IMR-90 (cell line): ENCODE measurements around the gene AFM. TPM values are rescaled to one million over a fixed set of nuclear protein-coding genes. Genes with fewer than 3 reads are reported as not detected.

ENCODE experiments used
- ATAC-seq: fragments of 200-7000 bp; cut with Tn5 transposase; 2 replicates; pipeline ENCODE4 v1.9.1; 2020; ENCODE audit warnings: low read depth, mild to moderate bottlenecking, moderate library complexity
- BruUV-seq: library from RNA; stranded (reverse); fragments of 400-500 nt; replicated peaks from 2 replicates; lab custom pipeline; 2021; lab: Mats Ljungman, UMichigan
- CTCF ChIA-PET: fragments of 300-600 bp; formaldehyde crosslinking; extraction: SDS; loops from one replicate; lab custom pipeline; 2021; ENCODE audit warnings: antibody characterized with exemption; lab: Yijun Ruan, JAX
- POLR2A ChIA-PET: fragments of 300-600 bp; sonication (Branson Sonifier 250); formaldehyde crosslinking; loops from one replicate; lab custom pipeline; 2022; ENCODE audit warnings: antibody characterized with exemption; ENCODE audit not compliant: unreplicated experiment; lab: Charles Lee
- DNase-seq: peaks from one replicate; pipeline ENCODE4 v3.0.0; 2013
- H2AFZ ChIP-seq: replicated peaks from 2 replicates; pipeline ENCODE3; 2013; ENCODE audit warnings: low read length, mild to moderate bottlenecking; ENCODE audit not compliant: poor library complexity
- H2AK5ac ChIP-seq: 2 replicates; pipeline ENCODE4 v1.6.1; 2013; ENCODE audit warnings: low read depth, low read length, inconsistent platforms
- H2AK9ac ChIP-seq: replicated peaks from 2 replicates; pipeline ENCODE3; 2013; ENCODE audit warnings: mild to moderate bottlenecking, low read depth, low read length, moderate library complexity; ENCODE audit not compliant: poor library complexity
- H2BK120ac ChIP-seq: 2 replicates; pipeline ENCODE4 v1.6.1; 2013; ENCODE audit warnings: low read depth, low read length, inconsistent platforms
- H2BK15ac ChIP-seq: 3 replicates; pipeline ENCODE4 v1.6.1; 2013; ENCODE audit warnings: low read depth, low read length, inconsistent platforms
- H2BK20ac ChIP-seq: 2 replicates; pipeline ENCODE4 v1.6.1; 2013; ENCODE audit warnings: low read depth, mild to moderate bottlenecking, inconsistent platforms, low read length, moderate library complexity
- H2BK5ac ChIP-seq: 2 replicates; pipeline ENCODE4 v1.6.1; 2013; ENCODE audit warnings: mild to moderate bottlenecking, low read depth, low read length, inconsistent platforms; ENCODE audit not compliant: poor library complexity, severe bottlenecking
- H3K14ac ChIP-seq: replicated peaks from 2 replicates; pipeline ENCODE4 v1.6.1; 2013; ENCODE audit warnings: low read depth, low read length, inconsistent platforms
- H3K18ac ChIP-seq: 2 replicates; pipeline ENCODE4 v1.6.1; 2013; ENCODE audit warnings: low read depth, low read length, control low read depth
- H3K23ac ChIP-seq: 2 replicates; pipeline ENCODE4 v1.6.1; 2013; ENCODE audit warnings: low read depth, low read length, inconsistent platforms
- H3K27ac ChIP-seq: 2 replicates; pipeline ENCODE4 v1.5.1; 2013; ENCODE audit warnings: mild to moderate bottlenecking, control low read depth, low read length; ENCODE audit not compliant: insufficient read depth
- H3K27me3 ChIP-seq: 2 replicates; pipeline ENCODE4 v1.6.1; 2013; ENCODE audit warnings: low read length; ENCODE audit not compliant: control insufficient read depth, insufficient read depth
- H3K36me3 ChIP-seq: 2 replicates; pipeline ENCODE4 v1.6.1; 2013; ENCODE audit warnings: low read length, mixed read lengths; ENCODE audit not compliant: control insufficient read depth, insufficient read depth
- H3K4ac ChIP-seq: 2 replicates; pipeline ENCODE4 v1.6.1; 2013; ENCODE audit warnings: low read depth, low read length, inconsistent platforms
- H3K4me1 ChIP-seq: 2 replicates; pipeline ENCODE4 v1.6.1; 2013; ENCODE audit warnings: low read length, mixed read lengths; ENCODE audit not compliant: control insufficient read depth, insufficient read depth
- H3K4me2 ChIP-seq: 2 replicates; pipeline ENCODE4 v1.6.1; 2013; ENCODE audit warnings: low read depth, mild to moderate bottlenecking, control low read depth, low read length, moderate library complexity
- H3K4me3 ChIP-seq: 2 replicates; pipeline ENCODE4 v1.5.1; 2013; ENCODE audit warnings: low read depth, mild to moderate bottlenecking, control low read depth, low read length, moderate library complexity; ENCODE audit not compliant: insufficient read depth
- H3K56ac ChIP-seq: 2 replicates; pipeline ENCODE4 v1.6.1; 2013; ENCODE audit warnings: low read length, inconsistent platforms; ENCODE audit not compliant: insufficient read depth; ENCODE audit errors: extremely low read depth
- H3K79me1 ChIP-seq, 2 experiments: 2 replicates each; pipeline ENCODE4 v1.6.1; 2013; ENCODE audit warnings: low read length in 2 of 2, inconsistent platforms in 1 of 2, low read depth in 1 of 2
- H3K9ac ChIP-seq: 2 replicates; pipeline ENCODE4 v1.6.1; 2013; ENCODE audit warnings: low read depth, low read length, control low read depth
- H3K9me1 ChIP-seq: 2 replicates; pipeline ENCODE4 v1.6.1; 2013; ENCODE audit warnings: low read length, inconsistent platforms; ENCODE audit not compliant: insufficient read depth
- H3K9me3 ChIP-seq: 2 replicates; pipeline ENCODE4 v1.6.1; 2013; ENCODE audit warnings: low read length; ENCODE audit not compliant: control insufficient read depth, insufficient read depth
- H4K20me1 ChIP-seq: 2 replicates; pipeline ENCODE4 v1.6.1; 2013; ENCODE audit warnings: low read length, inconsistent platforms; ENCODE audit not compliant: insufficient read depth
- H4K5ac ChIP-seq: 2 replicates; pipeline ENCODE4 v1.6.1; 2013; ENCODE audit warnings: mild to moderate bottlenecking, low read depth, low read length, control low read depth
- H4K8ac ChIP-seq, 2 experiments: 2 replicates each; pipeline ENCODE4 v1.6.1; 2013; ENCODE audit warnings: low read depth in 2 of 2, low read length in 2 of 2, control low read depth in 1 of 2, inconsistent platforms in 1 of 2
- H4K91ac ChIP-seq: 2 replicates; pipeline ENCODE4 v1.6.1; 2013; ENCODE audit warnings: low read depth, low read length, inconsistent platforms; ENCODE audit not compliant: insufficient read depth
- CEBPB ChIP-seq: IDR thresholded peaks from 2 replicates; pipeline ENCODE4 v1.6.1; 2012; ENCODE audit warnings: low read depth, low read length, improper control_type of control experiment
- CHD1 ChIP-seq: IDR thresholded peaks from 2 replicates; pipeline ENCODE4 v1.6.1; 2012; ENCODE audit warnings: low read depth, low read length, improper control_type of control experiment
- ELK1 ChIP-seq: fragments of 150-350 bp; IDR thresholded peaks from 2 replicates; pipeline ENCODE4 v1.6.1; 2016; ENCODE audit warnings: low read depth, mild to moderate bottlenecking, low read length, moderate library complexity, borderline replicate concordance
- FOS ChIP-seq: fragments of 150-350 bp; IDR thresholded peaks from 2 replicates; pipeline ENCODE4 v1.6.1; 2016; ENCODE audit warnings: low read depth, low read length
- MAZ ChIP-seq: IDR thresholded peaks from 2 replicates; pipeline ENCODE4 v1.6.1; 2012; ENCODE audit warnings: low read depth, mild to moderate bottlenecking, low read length, improper control_type of control experiment, moderate library complexity, borderline replicate concordance
- POLR2A ChIP-seq: IDR thresholded peaks from 2 replicates; pipeline ENCODE4 v1.6.1; 2012; ENCODE audit warnings: mild to moderate bottlenecking, low read depth, low read length
- SMC3 ChIP-seq: fragments of 150-350 bp; IDR thresholded peaks from 2 replicates; pipeline ENCODE4 v1.6.1; 2016; ENCODE audit warnings: low read depth, mild to moderate bottlenecking, antibody characterized with exemption, low read length, moderate library complexity
- WGBS, 2 experiments: methylation state at CpG; one replicate each; pipeline versions ENCODE4 v1.1.5 to v1.1.7; 2013; ENCODE audit warnings: missing lambda C conversion rate in 2 of 2; ENCODE audit not compliant: insufficient read length in 1 of 2; ENCODE audit errors: extremely low coverage in 2 of 2; 5-methylcytosine and 5-hydroxymethylcytosine counted together
- dilution Hi-C: fragments of 300-500 bp; cut with HindIII; formaldehyde crosslinking; loops from one replicate; pipeline ENCODE4 v1.14.3; 2018; ENCODE audit warnings: low sequenced_read_pairs; ENCODE audit not compliant: unreplicated experiment
- in situ Hi-C: fragments of 300-500 bp; cut with MboI; formaldehyde crosslinking; loops from 3 replicates; pipeline ENCODE4 v1.14.3; 2019; ENCODE audit warnings: low sequenced_read_pairs, inconsistent platforms, mixed read lengths
- intact Hi-C: fragments of 100-400 bp; cut with micrococcal nuclease; formaldehyde crosslinking; loops from 2 replicates; pipeline ENCODE4 v1.10.0; 2022
- polyA plus RNA-seq, 3 experiments: library from polyadenylated mRNA; depleted of rRNA; stranded (reverse); fragments of >200 nt; gene quantifications; 2 replicates each; pipeline ENCODE4 v1.2.3, GENCODE V29; 2012; ENCODE audit warnings: low replicate concordance in 1 of 3
- total RNA-seq: library from RNA; depleted of rRNA; stranded (reverse); fragments of >200 nt; gene quantifications from 2 replicates; pipeline ENCODE4 v1.2.3, GENCODE V29; 2012

The AFM gene
- total and polyA plus RNA-seq, 2 of the 4 experiments (the other 2 are of a cell fraction), result not detected

- DNase-seq (no peak), ATAC-seq (no peak)
- no peak overlapping the region for H2BK120ac ChIP-seq
- H3K9me1 ChIP-seq, result no peaks in the 10 kb centered on the region
- H2AK9ac ChIP-seq, result no peak overlapping the region
- no peaks in the 10 kb centered on the region for H3K36me3 ChIP-seq
- no peak overlapping the region for H3K9ac ChIP-seq
- no TSS peak for BruUV-seq
- no peak overlapping the region for H3K56ac ChIP-seq
- no peak overlapping the region for H2AFZ ChIP-seq
- dilution Hi-C loops (no loop called here), intact Hi-C loops (no loop called here), in situ Hi-C loops (no loop called here)
- ChIA-PET POLR2A (no interaction called here), CTCF (no interaction called here)
- no peak overlapping the region for H4K8ac ChIP-seq
- no peak overlapping the region for H2BK5ac ChIP-seq
- H3K18ac ChIP-seq, result no peak overlapping the region
- no peaks in the 10 kb centered on the region for H3K79me1 ChIP-seq
- no peaks in the 10 kb centered on the region for H3K4me1 ChIP-seq
- no peaks in the 10 kb centered on the region for H4K20me1 ChIP-seq
- no peak overlapping the region for H4K5ac ChIP-seq
- no peak overlapping the region for H2BK20ac ChIP-seq
- H3K23ac ChIP-seq, result no peak overlapping the region
- WGBS, 2 experiments, result 60% methylated on average over 1 of the region's 11 CpGs; no CpG with 5 or more reads in 1 of the 2 experiments
- peaks cover 2% of the 10 kb centered on the region; the same call in 1 of the 2 replicates for H3K27me3 ChIP-seq
- no peak overlapping the region for H2BK15ac ChIP-seq
- H3K9me3 ChIP-seq, result peaks cover 2% of the 10 kb centered on the region; the same call in 1 of the 2 replicates
- H3K27ac ChIP-seq, result no peak overlapping the region
- no peak overlapping the region for H2AK5ac ChIP-seq
- no peak overlapping the region for H3K4me2 ChIP-seq
- H3K14ac ChIP-seq, result no peak overlapping the region
- H3K4me3 ChIP-seq, result no peak overlapping the region
- no peak overlapping the region for H3K4ac ChIP-seq
- TF ChIP-seq CHD1, result no peak
- no peak for TF ChIP-seq POLR2A
- TF ChIP-seq ELK1, result no peak
- no peak for TF ChIP-seq MAZ
- no peak for TF ChIP-seq SMC3
- no peak for TF ChIP-seq CEBPB
- no peak for TF ChIP-seq FOS
- H4K91ac ChIP-seq, result no peak overlapping the region
These were observed 4.4 kb upstream of the AFM start for GRCh38 chr4:73477176-73477575.
